HG03439 (cell line): Measurements from ENCODE around the gene RBM6.
"Not testable (repeated sequence)": the region's sequence is repeated elsewhere in the genome, so short reads cannot be mapped to it uniquely, and the experiment has no call there.

Source experiments
- ATAC-seq: cut with Tn5 transposase; IDR thresholded peaks from one replicate; pipeline ENCODE4 v1.9.1; 2021; ENCODE audit warnings: mild to moderate bottlenecking, moderate library complexity; ENCODE audit not compliant: unreplicated experiment

RBM6 gene, protein sequence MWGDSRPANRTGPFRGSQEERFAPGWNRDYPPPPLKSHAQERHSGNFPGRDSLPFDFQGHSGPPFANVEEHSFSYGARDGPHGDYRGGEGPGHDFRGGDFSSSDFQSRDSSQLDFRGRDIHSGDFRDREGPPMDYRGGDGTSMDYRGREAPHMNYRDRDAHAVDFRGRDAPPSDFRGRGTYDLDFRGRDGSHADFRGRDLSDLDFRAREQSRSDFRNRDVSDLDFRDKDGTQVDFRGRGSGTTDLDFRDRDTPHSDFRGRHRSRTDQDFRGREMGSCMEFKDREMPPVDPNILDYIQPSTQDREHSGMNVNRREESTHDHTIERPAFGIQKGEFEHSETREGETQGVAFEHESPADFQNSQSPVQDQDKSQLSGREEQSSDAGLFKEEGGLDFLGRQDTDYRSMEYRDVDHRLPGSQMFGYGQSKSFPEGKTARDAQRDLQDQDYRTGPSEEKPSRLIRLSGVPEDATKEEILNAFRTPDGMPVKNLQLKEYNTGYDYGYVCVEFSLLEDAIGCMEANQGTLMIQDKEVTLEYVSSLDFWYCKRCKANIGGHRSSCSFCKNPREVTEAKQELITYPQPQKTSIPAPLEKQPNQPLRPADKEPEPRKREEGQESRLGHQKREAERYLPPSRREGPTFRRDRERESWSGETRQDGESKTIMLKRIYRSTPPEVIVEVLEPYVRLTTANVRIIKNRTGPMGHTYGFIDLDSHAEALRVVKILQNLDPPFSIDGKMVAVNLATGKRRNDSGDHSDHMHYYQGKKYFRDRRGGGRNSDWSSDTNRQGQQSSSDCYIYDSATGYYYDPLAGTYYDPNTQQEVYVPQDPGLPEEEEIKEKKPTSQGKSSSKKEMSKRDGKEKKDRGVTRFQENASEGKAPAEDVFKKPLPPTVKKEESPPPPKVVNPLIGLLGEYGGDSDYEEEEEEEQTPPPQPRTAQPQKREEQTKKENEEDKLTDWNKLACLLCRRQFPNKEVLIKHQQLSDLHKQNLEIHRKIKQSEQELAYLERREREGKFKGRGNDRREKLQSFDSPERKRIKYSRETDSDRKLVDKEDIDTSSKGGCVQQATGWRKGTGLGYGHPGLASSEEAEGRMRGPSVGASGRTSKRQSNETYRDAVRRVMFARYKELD

GRCh38 chr3:49939858-49940666 is at the start of gene RBM6:
Gene RBM6 (plus strand): TSS chr3:49940150. CDS start chr3:49962642, 22,492 bp downstream.
- ATAC-seq = peak; percentile 89

DNA sequence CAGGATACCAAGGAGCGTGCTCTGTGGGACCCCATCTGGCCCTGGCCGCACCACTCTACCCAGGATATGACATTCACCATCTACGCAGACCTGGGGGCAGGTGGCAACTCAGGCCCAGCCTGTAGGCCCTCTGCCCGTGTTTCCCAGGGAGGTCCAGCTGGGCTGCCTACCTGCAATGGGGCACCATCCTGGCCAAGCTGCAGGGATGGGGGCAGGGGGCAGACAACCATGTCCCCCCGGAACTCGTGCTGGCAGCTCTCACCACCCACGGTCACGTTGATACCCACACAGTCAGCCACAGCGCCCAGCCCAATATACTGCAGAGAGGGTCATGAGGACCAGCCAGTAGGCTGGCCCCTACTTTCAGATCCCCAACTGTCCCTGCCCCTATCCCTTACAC is 44.2 kb upstream of the RBM6 start:
- no peak for ATAC-seq

- ATAC-seq = no peak
Measured at GRCh38 chr3:49896345-49896744, 43.6 kb upstream of the RBM6 start.

DNA sequence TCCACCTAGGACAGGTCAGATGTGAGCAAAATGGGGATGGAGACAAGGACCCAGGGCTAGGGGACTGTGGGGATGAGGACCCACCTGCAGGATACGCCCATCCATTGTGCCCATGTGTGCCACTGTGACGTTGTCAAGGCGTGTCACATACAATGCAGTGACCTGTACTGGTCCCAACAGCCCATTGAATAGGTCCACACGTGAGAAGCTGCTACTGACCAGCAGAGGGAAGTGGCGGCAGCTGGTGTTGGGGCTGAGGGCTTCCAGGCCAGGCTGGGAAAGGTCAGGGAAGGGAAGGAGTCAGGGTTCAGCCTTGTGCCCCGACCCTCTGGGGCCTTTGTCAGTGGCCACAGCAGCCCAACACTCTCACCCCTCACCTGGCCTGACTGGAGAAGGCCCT is 41.0 kb upstream of the RBM6 start:
- ATAC-seq = no peak

- no peak for ATAC-seq
Measured at GRCh38 chr3:49899815-49900214, 40.1 kb upstream of the RBM6 start.

DNA sequence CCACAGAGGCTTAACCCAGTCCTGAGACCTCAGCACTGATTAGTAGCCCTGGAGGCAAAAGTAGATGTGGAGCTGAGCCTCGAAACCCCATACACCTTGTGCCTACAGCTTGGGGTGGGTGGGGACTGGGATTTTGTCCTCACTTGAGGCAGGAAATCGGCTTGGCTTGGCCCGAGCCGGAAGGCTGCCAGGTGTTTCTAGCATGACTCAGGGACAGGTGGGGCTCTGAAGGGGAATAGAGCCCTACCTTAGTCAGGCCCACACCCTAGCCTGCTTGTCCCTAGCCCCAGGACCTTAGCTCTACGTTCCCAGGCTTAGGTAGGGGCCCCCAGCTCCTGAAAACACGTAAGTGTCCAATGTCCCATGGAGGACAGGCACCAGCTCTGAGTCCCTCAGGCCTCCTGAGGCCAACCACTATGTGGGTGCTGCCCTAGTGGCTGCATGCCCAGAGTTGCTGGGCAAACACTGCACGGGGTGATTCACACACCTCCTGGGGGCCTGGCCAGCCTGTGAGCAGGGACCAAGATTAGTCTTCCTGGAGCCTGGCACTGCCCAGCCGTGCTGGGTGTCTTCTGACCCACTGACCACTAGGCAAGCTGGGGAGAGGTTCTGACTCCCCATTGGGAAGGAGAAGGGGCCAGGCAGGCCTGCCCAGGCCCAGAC is 39.3 kb upstream of the RBM6 start:
- no peak for ATAC-seq

DNA sequence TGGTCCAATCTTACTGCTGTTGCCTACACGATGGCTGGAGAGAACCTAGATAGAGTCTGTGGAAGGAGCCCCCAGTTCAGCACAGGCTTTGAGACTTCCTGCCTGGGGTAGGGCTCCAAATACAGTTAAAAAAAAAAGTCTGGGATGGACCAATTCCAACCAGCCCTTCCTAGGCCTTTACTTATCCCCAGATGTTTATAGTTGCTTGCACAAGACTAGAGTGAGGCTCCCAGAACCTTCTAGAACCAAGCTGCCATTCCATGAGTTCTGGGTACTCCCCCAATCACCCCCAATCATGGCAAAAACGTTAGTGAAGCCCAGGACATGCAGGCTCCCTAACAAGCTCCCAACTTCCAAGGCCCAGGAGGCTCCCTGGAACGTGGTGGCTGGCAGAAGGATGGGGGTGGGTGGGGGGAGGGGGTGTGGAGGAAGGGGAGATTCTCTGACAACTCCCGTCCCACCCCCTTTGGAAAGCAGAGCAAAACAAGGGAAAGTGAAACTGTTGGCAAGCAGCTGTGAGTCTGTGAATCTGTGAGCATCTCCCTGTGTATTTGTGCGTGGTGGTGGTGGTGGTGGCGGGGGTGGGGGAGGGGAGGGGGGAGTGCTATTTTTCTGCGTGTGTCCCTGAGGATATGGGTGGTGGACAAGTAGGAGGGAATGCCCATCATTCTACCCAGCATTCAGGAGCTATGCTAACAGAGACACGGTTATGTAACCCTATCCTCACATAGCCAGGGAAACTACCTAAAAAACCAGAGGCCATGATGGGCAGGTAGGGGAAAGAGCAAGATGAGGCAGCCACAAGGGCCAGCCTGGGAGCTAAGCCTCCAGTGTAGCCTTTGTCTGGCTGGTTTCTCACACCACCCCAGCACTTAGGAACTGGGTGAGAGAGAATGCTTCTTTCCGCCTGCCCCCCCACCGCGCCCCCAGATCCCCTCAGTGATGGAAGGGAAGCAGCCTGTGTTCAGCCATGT is 38.3 kb upstream of the RBM6 start:
- ATAC-seq = no peak

DNA sequence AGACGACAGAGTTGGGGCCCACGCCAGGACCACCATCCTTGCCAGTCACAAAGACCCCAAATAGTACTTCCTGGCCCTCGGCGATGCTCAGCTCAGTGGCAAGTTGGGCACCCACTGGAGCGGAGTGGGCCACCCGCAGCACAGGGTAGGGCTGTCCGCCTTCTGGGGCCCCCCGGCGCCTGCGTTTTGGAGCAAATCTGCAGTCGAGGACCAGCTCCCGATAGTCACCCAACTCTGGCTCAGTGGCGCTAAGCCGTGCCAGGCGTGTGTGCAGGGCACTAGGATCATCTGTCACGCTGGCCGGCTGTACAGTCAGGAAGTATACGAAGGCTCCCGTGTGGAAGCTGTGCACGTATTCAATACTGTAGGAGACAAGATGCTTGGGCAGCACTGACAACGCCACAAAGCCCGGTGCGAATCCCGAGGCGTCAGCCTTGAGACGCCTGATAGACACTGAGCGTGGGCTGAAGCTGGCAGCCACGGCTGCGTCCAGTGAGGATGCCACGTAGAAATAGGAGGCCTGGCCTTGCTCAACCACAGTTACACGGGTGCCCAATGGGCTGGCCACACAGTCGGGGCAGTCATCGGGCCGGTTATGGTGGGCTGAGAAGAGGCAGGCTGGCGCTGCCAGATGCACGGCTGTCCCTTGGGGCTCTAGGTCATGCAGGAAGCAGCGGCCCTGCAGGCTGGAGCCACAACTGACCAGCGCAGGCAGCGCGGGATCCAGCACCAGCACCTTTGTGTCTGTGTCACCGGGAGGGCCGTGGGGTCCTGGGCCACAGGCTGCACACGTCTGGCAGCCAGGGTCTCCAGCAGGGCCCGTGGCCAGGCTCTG is 37.2 kb upstream of the RBM6 start:
- ATAC-seq = no peak

GRCh38 chr3:49903451-49904424 is 36.2 kb upstream of the RBM6 start, which contains the start of gene MST1R:
Gene MST1R (minus strand): TSS chr3:49903873. CDS start chr3:49903609, 264 bp downstream.
- peak; percentile 42 for ATAC-seq

DNA sequence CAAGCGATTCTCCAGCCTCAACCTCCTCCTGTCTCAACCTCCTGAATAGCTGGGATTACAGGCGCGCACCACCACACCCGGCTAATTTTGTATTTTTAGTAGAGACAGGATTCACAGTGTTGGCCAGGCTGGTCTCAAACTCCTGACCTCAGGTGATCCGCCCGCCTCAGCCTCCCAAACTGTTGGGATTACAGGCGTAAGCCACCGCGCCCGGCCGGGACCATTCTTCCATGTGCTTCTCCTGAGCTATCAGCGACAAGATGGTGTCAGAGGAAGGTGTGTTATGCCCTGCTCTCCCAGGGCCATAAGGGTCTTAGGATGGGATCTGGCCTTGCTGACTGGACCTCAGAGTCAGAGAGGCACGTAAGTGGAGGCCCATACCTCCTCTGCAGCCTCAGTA is 35.5 kb upstream of the RBM6 start:
- not testable (repeated sequence) for ATAC-seq

- no peak for ATAC-seq
Measured at GRCh38 chr3:49906073-49906743, 33.7 kb upstream of the RBM6 start.

- ATAC-seq = no peak
Measured at GRCh38 chr3:49908373-49909199, 31.4 kb upstream of the RBM6 start.

GRCh38 chr3:49910409-49911123 is 29.4 kb upstream of the RBM6 start:
- no peak for ATAC-seq

DNA sequence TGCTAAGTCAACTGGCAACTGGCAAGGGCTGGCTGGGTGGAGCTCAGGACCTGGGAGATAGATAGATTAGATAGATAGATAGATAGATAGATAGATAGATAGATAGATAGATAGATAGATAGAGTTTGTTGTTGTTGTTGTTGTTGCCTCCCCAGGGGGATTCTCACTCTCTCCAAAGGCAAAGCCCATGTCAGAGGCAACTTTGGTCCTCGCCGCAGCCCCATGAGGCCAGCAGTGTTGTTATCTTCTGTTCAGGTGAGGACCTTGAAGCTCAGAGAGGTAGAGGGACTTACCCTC is 28.9 kb upstream of the RBM6 start:
- no peak for ATAC-seq

- no peak for ATAC-seq
Measured at GRCh38 chr3:49911611-49912010, 28.3 kb upstream of the RBM6 start.
